Neural cell (in vitro differentiated cells): ENCODE results near the gene FAM117A. TPM values are rescaled to one million over a fixed set of nuclear protein-coding genes. Genes with fewer than 3 reads are reported as not detected.

Experiments used
- H2AFZ ChIP-seq: fragments of 200-600, 300-800 bp; sonication (generic), shearing (Covaris generic); 2 replicates; pipeline ENCODE4 v1.6.0; 2014; ENCODE audit warnings: low read depth, mild to moderate bottlenecking, antibody characterized with exemption, low read length, moderate library complexity
- H3F3A ChIP-seq: fragments of 200-600 bp; shearing (Covaris generic); 2 replicates; pipeline ENCODE4 v1.6.1; 2016; ENCODE audit warnings: mild to moderate bottlenecking, moderate library complexity, mixed read lengths, antibody characterized with exemption, low read length; ENCODE audit not compliant: insufficient read depth, poor library complexity, severe bottlenecking
- H3K27ac ChIP-seq: fragments of 200-600, 300-800 bp; sonication (generic), shearing (Covaris generic); 2 replicates; pipeline ENCODE4 v1.5.1; 2014; ENCODE audit warnings: mild to moderate bottlenecking, low read length, moderate library complexity
- H3K27me3 ChIP-seq: fragments of 300-800, 200-600 bp; sonication (generic), shearing (Covaris generic); 2 replicates; pipeline ENCODE4 v1.6.0; 2014; ENCODE audit warnings: mild to moderate bottlenecking, low read depth, low read length, moderate library complexity; ENCODE audit not compliant: insufficient read depth
- H3K36me3 ChIP-seq: fragments of 300-800, 200-600 bp; sonication (generic), shearing (Covaris generic); 2 replicates; pipeline ENCODE4 v1.5.1; 2014; ENCODE audit warnings: mild to moderate bottlenecking, antibody characterized with exemption, low read length, moderate library complexity; ENCODE audit not compliant: insufficient read depth
- H3K4me2 ChIP-seq: fragments of 300-800, 200-600 bp; sonication (generic), shearing (Covaris generic); 2 replicates; pipeline ENCODE4 v1.6.0; 2014; ENCODE audit warnings: mild to moderate bottlenecking, low read length
- H3K4me3 ChIP-seq: fragments of 300-800, 200-600 bp; sonication (generic), shearing (Covaris generic); 2 replicates; pipeline ENCODE4 v1.5.1; 2014; ENCODE audit warnings: mild to moderate bottlenecking, low read length, moderate library complexity
- H3K79me2 ChIP-seq: fragments of 200-600 bp; shearing (Covaris generic); replicated peaks from 2 replicates; pipeline ENCODE4 v1.6.0; 2014; ENCODE audit warnings: mild to moderate bottlenecking, low read length, moderate library complexity; ENCODE audit not compliant: insufficient read depth
- H3K9ac ChIP-seq: fragments of 300-800, 200-600 bp; sonication (generic), shearing (Covaris generic); 2 replicates; pipeline ENCODE4 v1.6.1; 2016; ENCODE audit warnings: mild to moderate bottlenecking, low read length, mixed read lengths
- H3K9me2 ChIP-seq: fragments of 200-600 bp; shearing (Covaris generic); 2 replicates; pipeline ENCODE4 v1.6.1; 2016; ENCODE audit warnings: mild to moderate bottlenecking, low read length, mixed read lengths; ENCODE audit not compliant: insufficient read depth
- H3K9me3 ChIP-seq: fragments of 200-600, 300-800 bp; sonication (generic), shearing (Covaris generic); 2 replicates; pipeline ENCODE4 v1.6.1; 2016; ENCODE audit warnings: mild to moderate bottlenecking, mixed run types, low read length, moderate library complexity, mixed read lengths
- H4K20me1 ChIP-seq: fragments of 200-600 bp; shearing (Covaris generic); 2 replicates; pipeline ENCODE4 v1.6.1; 2016; ENCODE audit warnings: mild to moderate bottlenecking, mixed run types; ENCODE audit not compliant: insufficient read depth
- EP300 ChIP-seq: fragments of 450-650 bp; conservative IDR thresholded peaks from 2 replicates; pipeline ENCODE4 v1.6.1; 2014; ENCODE audit warnings: antibody characterized with exemption, mild to moderate bottlenecking, moderate library complexity; ENCODE audit not compliant: poor library complexity, severe bottlenecking
- EZH2 ChIP-seq: fragments of 200-600, 300-800 bp; shearing (Covaris generic), sonication (generic); IDR thresholded peaks from 2 replicates; pipeline ENCODE4 v1.6.1; 2014; ENCODE audit warnings: antibody characterized with exemption, low read length, borderline replicate concordance, mild to moderate bottlenecking; ENCODE audit not compliant: insufficient read depth, poor library complexity, severe bottlenecking
- MXI1 ChIP-seq: fragments of 450-650 bp; conservative IDR thresholded peaks from 2 replicates; pipeline ENCODE4 v1.6.1; 2014; ENCODE audit warnings: antibody characterized with exemption, mild to moderate bottlenecking; ENCODE audit not compliant: poor library complexity, severe bottlenecking
- POLR2AphosphoS5 ChIP-seq: IDR thresholded peaks from 2 replicates; pipeline ENCODE4 v1.6.1; 2012
- RAD21 ChIP-seq: fragments of 450-650 bp; conservative IDR thresholded peaks from 2 replicates; pipeline ENCODE4 v1.6.1; 2014; ENCODE audit warnings: antibody characterized with exemption, mild to moderate bottlenecking, moderate library complexity
- REST ChIP-seq: IDR thresholded peaks from 2 replicates; pipeline ENCODE4 v1.6.1; 2012; ENCODE audit warnings: borderline replicate concordance
- SMC3 ChIP-seq: fragments of 450-650 bp; conservative IDR thresholded peaks from 2 replicates; pipeline ENCODE4 v1.6.1; 2014; ENCODE audit warnings: antibody characterized with exemption, mild to moderate bottlenecking, moderate library complexity; ENCODE audit not compliant: poor library complexity
- TAF1 ChIP-seq: IDR thresholded peaks from 2 replicates; pipeline ENCODE4 v1.6.1; 2012; ENCODE audit warnings: low read depth
- polyA plus RNA-seq: library from polyadenylated mRNA; depleted of rRNA; stranded (reverse); fragments of >200 nt; gene quantifications from 2 replicates; pipeline ENCODE4 v1.2.3, GENCODE V29; 2014
- TF ChIP-seq, protein P1 (sequence below): fragments of 450-650 bp; IDR thresholded peaks from 2 replicates; pipeline ENCODE4 v1.5.1; 2014; ENCODE audit warnings: antibody characterized with exemption, mild to moderate bottlenecking, moderate library complexity; ENCODE audit not compliant: poor library complexity, severe bottlenecking

Gene FAM117A
- polyA plus RNA-seq, 1 donor from 2014 or later, result 3.7 TPM

GRCh38 chr17:49789243-49789578, 25.3 kb upstream of the FAM117A start:
- Histone ChIP-seq H3F3A (no peaks in the 10 kb centered on the region), H3K79me2 (peaks cover 39% of the 10 kb centered on the region), H3K36me3 (peaks cover 4% of the 10 kb centered on the region), H2AFZ (no peak overlapping the region), H3K9ac (peak overlapping the region; percentile 38), H3K9me2 (no peaks in the 10 kb centered on the region), H4K20me1 (no peaks in the 10 kb centered on the region), H3K4me2 (peak overlapping the region; percentile 74), H3K27me3 (no peaks in the 10 kb centered on the region), H3K27ac (peak overlapping the region; percentile 33), H3K9me3 (no peaks in the 10 kb centered on the region), H3K4me3 (peak overlapping the region; percentile 89)
- no peak for TF ChIP-seq POLR2AphosphoS5
- TF ChIP-seq REST, result no peak
- TF ChIP-seq RAD21, result no peak
- TF ChIP-seq TAF1, result no peak
- no peak for TF ChIP-seq MXI1
- TF ChIP-seq SMC3, result no peak
- no peak for TF ChIP-seq EZH2
- no peak for TF ChIP-seq EP300
- TF ChIP-seq, protein P1, sequence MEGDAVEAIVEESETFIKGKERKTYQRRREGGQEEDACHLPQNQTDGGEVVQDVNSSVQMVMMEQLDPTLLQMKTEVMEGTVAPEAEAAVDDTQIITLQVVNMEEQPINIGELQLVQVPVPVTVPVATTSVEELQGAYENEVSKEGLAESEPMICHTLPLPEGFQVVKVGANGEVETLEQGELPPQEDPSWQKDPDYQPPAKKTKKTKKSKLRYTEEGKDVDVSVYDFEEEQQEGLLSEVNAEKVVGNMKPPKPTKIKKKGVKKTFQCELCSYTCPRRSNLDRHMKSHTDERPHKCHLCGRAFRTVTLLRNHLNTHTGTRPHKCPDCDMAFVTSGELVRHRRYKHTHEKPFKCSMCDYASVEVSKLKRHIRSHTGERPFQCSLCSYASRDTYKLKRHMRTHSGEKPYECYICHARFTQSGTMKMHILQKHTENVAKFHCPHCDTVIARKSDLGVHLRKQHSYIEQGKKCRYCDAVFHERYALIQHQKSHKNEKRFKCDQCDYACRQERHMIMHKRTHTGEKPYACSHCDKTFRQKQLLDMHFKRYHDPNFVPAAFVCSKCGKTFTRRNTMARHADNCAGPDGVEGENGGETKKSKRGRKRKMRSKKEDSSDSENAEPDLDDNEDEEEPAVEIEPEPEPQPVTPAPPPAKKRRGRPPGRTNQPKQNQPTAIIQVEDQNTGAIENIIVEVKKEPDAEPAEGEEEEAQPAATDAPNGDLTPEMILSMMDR, result no peak

DNA sequence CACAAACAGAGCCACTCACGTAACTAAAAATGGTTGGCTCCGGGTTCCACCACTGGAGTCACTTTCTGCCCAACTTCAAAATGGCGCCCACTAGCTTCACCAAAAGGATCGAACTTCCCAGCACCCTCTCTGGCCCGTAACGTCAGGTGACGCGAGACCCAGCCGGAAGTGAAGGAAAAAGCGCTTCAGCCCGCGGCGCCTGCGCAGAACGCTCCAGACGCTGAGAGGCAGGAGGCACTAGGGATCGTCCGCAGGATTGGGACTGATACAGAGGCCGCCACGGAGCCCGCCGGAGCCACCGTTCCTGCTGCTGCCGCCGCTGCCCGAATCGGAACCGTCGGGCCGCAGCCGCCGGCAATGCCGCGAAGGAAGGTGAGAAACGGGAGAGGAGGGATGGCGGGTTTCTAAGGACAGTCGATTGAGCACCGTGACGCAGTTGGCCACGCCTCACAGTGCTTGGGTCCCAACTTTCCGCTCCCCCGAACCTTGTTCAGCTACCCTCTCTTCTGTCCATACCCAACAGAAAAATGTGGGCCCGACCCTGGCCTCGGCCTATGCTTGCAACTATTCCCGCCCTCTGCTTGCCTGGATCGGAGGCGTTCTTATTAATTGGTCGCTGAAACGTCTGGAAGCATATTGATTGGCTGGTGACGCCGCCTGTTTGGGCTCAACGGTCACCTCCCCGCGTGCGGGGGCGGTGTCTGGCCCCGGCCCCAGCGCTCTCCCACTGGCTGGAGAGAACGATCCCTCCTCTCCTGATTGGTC, 24.7 kb upstream of the FAM117A start, which contains the start of gene KAT7:
TSS of gene KAT7 (plus strand) at position 204 of the 765 bp plus-strand sequence. CDS start at position 358, 154 bp downstream.
- H3K9me3 ChIP-seq, result no peaks in the 10 kb centered on the region
- peak within 1 kb of the TSS; percentile 99 for H3K9ac ChIP-seq
- no peaks in the 10 kb centered on the region for H4K20me1 ChIP-seq
- H3K9me2 ChIP-seq, result no peaks in the 10 kb centered on the region
- peak within 1 kb of the TSS; percentile 74 for H3K4me2 ChIP-seq
- H3F3A ChIP-seq, result no peaks in the 10 kb centered on the region
- TF ChIP-seq MXI1, result peak; percentile 85
- peak; percentile 96 for TF ChIP-seq REST
- TF ChIP-seq EZH2, result no peak
- peak; percentile 77 for TF ChIP-seq TAF1
- TF ChIP-seq SMC3, result no peak
- peak; percentile 99 for TF ChIP-seq POLR2AphosphoS5
- TF ChIP-seq, protein P1, result peak; percentile 43
- TF ChIP-seq RAD21, result peak; percentile 23
- TF ChIP-seq EP300, result peak; percentile 71
- peaks cover 4% of the 10 kb centered on the region for H3K36me3 ChIP-seq
- no peaks in the 10 kb centered on the region for H3K27me3 ChIP-seq
- peak within 1 kb of the TSS; percentile 89 for H3K4me3 ChIP-seq
- peak within 1 kb of the TSS; percentile 99 for H3K27ac ChIP-seq
- H2AFZ ChIP-seq, result peak within 1 kb of the TSS; percentile 92
- H3K79me2 ChIP-seq, result peaks cover 39% of the 10 kb centered on the region
